Prostate gland (tissue), 2 donors: ENCODE data around the gene WDR89. TPM values are rescaled to one million over a fixed set of nuclear protein-coding genes. Genes with fewer than 3 reads are reported as not detected.
"Not testable (repeated sequence)": the region's sequence is repeated elsewhere in the genome, so short reads cannot be mapped to it uniquely, and the experiment has no call there.

Source experiments
- DNase-seq: peaks from one replicate; pipeline ENCODE4 v3.0.0-alpha.2; 2019; ENCODE audit warnings: low spot score
- H3K27ac ChIP-seq, 2 donors: fragments of 200-600 bp; sonication (generic); 2 replicates each; pipeline ENCODE4 v1.5.1; 2017 to 2019
- H3K27me3 ChIP-seq: fragments of 200-600 bp; sonication (generic); replicated peaks from 2 replicates; pipeline ENCODE4 v1.5.1; 2019; ENCODE audit not compliant: insufficient read depth
- H3K36me3 ChIP-seq, 2 donors: fragments of 200-600 bp; sonication (generic); 1 replicate in 1 of 2; 2 replicates in 1 of 2; pipeline versions ENCODE4 v1.5.1 to v1.8.1; 2017 to 2019
- H3K4me1 ChIP-seq: fragments of 200-600 bp; sonication (generic); replicated peaks from 2 replicates; pipeline ENCODE4 v1.5.1; 2019
- H3K4me3 ChIP-seq, 2 donors: fragments of 200-600 bp; sonication (generic); 2 replicates each; pipeline ENCODE4 v1.5.1; 2017 to 2019
- H3K9me3 ChIP-seq: fragments of 200-600 bp; sonication (generic); 2 replicates; pipeline ENCODE4 v1.5.1; 2017
- CTCF ChIP-seq, 4 experiments: fragments of 200-600 bp in 2 of 4; fragments of 450-650 bp in 2 of 4; sonication (generic) in 2 of 4; IDR thresholded peaks; 1 replicate in 3 of 4; 2 replicates in 1 of 4; pipeline ENCODE4 v1.5.1; 2016 to 2019; ENCODE audit warnings: antibody characterized with exemption in 4 of 4, mild to moderate bottlenecking in 2 of 4, moderate library complexity in 2 of 4
- POLR2A ChIP-seq: fragments of 450-650 bp; IDR thresholded peaks from one replicate; pipeline ENCODE4 v1.6.1; 2016; ENCODE audit warnings: antibody characterized with exemption, mild to moderate bottlenecking
- POLR2AphosphoS5 ChIP-seq: sonication (generic); formaldehyde crosslinking; IDR thresholded peaks from one replicate; pipeline ENCODE4 v1.6.1; 2017; ENCODE audit warnings: antibody characterized with exemption
- WGBS: methylation state at CpG from one replicate; pipeline ENCODE4 v1.1.5; 2018; 5-methylcytosine and 5-hydroxymethylcytosine counted together
- intact Hi-C: fragments of 100-400 bp; cut with DNase I; formaldehyde crosslinking; loops from one replicate; pipeline ENCODE4 v1.14.2; 2022
- total RNA-seq, 2 donors: library from RNA; depleted of rRNA; stranded (reverse); fragments of >200 nt; gene quantifications; one replicate each; pipeline ENCODE4 v1.1.0, GENCODE V29; 2016

The WDR89 gene
- total RNA-seq, 2 donors from 2014 or later = 4.9 to 8.9 TPM

- Histone ChIP-seq H3K4me3 (no peak overlapping the region), H3K27ac (no peak overlapping the region), H3K4me1 (no peaks in the 10 kb centered on the region), H3K27me3 (no peaks in the 10 kb centered on the region), H3K9me3 (no peaks in the 10 kb centered on the region), H3K36me3 (no peaks in the 10 kb centered on the region)
- intact Hi-C loops = no loop called here
- TF ChIP-seq CTCF (IDR thresholded peaks at IDR 0.05) (no peak), POLR2A (no peak), POLR2AphosphoS5 (no peak)
- no peak for DNase-seq
- 70% methylated on average over 12 of the region's 12 CpGs for WGBS
Measured at GRCh38 chr14:63663428-63664341, 22.0 kb upstream of the WDR89 start.

- TF ChIP-seq POLR2AphosphoS5 = no peak
- Histone ChIP-seq H3K4me3 (no peak overlapping the region), H3K27ac (no peak overlapping the region), H3K9me3 (no peaks in the 10 kb centered on the region), H3K4me1 (no peaks in the 10 kb centered on the region), H3K36me3 (no peaks in the 10 kb centered on the region), H3K27me3 (no peaks in the 10 kb centered on the region)
- intact Hi-C loops = no loop called here
- DNase-seq = no peak
- 96% methylated on average over 8 of the region's 8 CpGs for WGBS
Measured at GRCh38 chr14:63662776-63663175, 21.1 kb upstream of the WDR89 start.

GRCh38 chr14:63661881-63662280, 20.2 kb upstream of the WDR89 start:
- H3K36me3 ChIP-seq, H3K27ac ChIP-seq, H3K27me3 ChIP-seq, DNase-seq, intact Hi-C loops, H3K9me3 ChIP-seq, H3K4me3 ChIP-seq, H3K4me1 ChIP-seq: not testable (repeated sequence)
- WGBS = 96% methylated on average over 10 of the region's 10 CpGs

GRCh38 chr14:63659726-63660125, 18.1 kb upstream of the WDR89 start:
- intact Hi-C loops = no loop called here
- Histone ChIP-seq H3K4me1 (no peaks in the 10 kb centered on the region), H3K9me3 (no peaks in the 10 kb centered on the region), H3K36me3 (no peaks in the 10 kb centered on the region), H3K4me3 (no peak overlapping the region), H3K27me3 (no peaks in the 10 kb centered on the region), H3K27ac (no peak overlapping the region)
- 67% methylated on average over 4 of the region's 4 CpGs for WGBS
- TF ChIP-seq CTCF (IDR thresholded peaks at IDR 0.05) (no peak), POLR2A (no peak), POLR2AphosphoS5 (no peak)
- DNase-seq = no peak

GRCh38 chr14:63656194-63656593, 14.5 kb upstream of the WDR89 start:
- 85% methylated on average over 4 of the region's 4 CpGs for WGBS
- TF ChIP-seq POLR2A (no peak), CTCF (IDR thresholded peaks at IDR 0.05) (no peak), POLR2AphosphoS5 (no peak)
- intact Hi-C loops = no loop called here
- no peak for DNase-seq
- H3K27ac ChIP-seq = no peak overlapping the region
- no peaks in the 10 kb centered on the region for H3K36me3 ChIP-seq
- H3K27me3 ChIP-seq = no peaks in the 10 kb centered on the region
- H3K4me3 ChIP-seq = no peak overlapping the region
- no peaks in the 10 kb centered on the region for H3K4me1 ChIP-seq
- no peaks in the 10 kb centered on the region for H3K9me3 ChIP-seq

- H3K27me3 ChIP-seq = no peaks in the 10 kb centered on the region
- intact Hi-C loops = no loop called here
- no peaks in the 10 kb centered on the region for H3K9me3 ChIP-seq
- no peaks in the 10 kb centered on the region for H3K4me1 ChIP-seq
- DNase-seq = no peak
- H3K4me3 ChIP-seq = no peak overlapping the region
- WGBS = 73% methylated on average over 2 of the region's 2 CpGs
- H3K27ac ChIP-seq = no peak overlapping the region
- no peaks in the 10 kb centered on the region for H3K36me3 ChIP-seq
- TF ChIP-seq CTCF (IDR thresholded peaks at IDR 0.05) = no peak
- TF ChIP-seq POLR2A = no peak
- TF ChIP-seq POLR2AphosphoS5 = no peak
Measured at GRCh38 chr14:63654936-63655335, 13.3 kb upstream of the WDR89 start.
